ENCODE results near the gene UGT1A10.
"Not testable (repeated sequence)": the region's sequence is repeated elsewhere in the genome, so short reads cannot be mapped to it uniquely, and the experiment has no call there.

The UGT1A10 gene

GRCh38 chr2:233636306-233636705, at the start of gene UGT1A10:
Gene UGT1A10 (plus strand): TSS chr2:233636448. CDS start chr2:233636523, 75 bp downstream.
- not testable (repeated sequence) for DNase-seq

GRCh38 chr2:233588400-233588799, 47.8 kb upstream of the UGT1A10 start:
- DNase-seq: no peak

GRCh38 chr2:233592706-233593105, 43.5 kb upstream of the UGT1A10 start:
- DNase-seq: not testable (repeated sequence)

GRCh38 chr2:233593201-233593600, 43.0 kb upstream of the UGT1A10 start:
- no peak for DNase-seq

GRCh38 chr2:233597522-233597921, 38.7 kb upstream of the UGT1A10 start:
- no peak for DNase-seq

GRCh38 chr2:233598952-233599351, 37.3 kb upstream of the UGT1A10 start:
- DNase-seq: no peak

GRCh38 chr2:233600386-233600785, 35.9 kb upstream of the UGT1A10 start:
- no peak for DNase-seq

- no peak for DNase-seq
Measured at GRCh38 chr2:233602076-233602475, 34.2 kb upstream of the UGT1A10 start.

- no peak for DNase-seq
Measured at GRCh38 chr2:233603520-233603919, 32.7 kb upstream of the UGT1A10 start.

GRCh38 chr2:233604826-233605225, 31.4 kb upstream of the UGT1A10 start:
- no peak for DNase-seq

GRCh38 chr2:233605680-233606079, 30.6 kb upstream of the UGT1A10 start:
- no peak for DNase-seq

- no peak for DNase-seq
Measured at GRCh38 chr2:233611284-233611683, 25.0 kb upstream of the UGT1A10 start.

- DNase-seq: not testable (repeated sequence)
Measured at GRCh38 chr2:233617476-233617875, 18.8 kb upstream of the UGT1A10 start, which contains the start of gene UGT1A8. Gene UGT1A8 (plus strand): TSS chr2:233617633. CDS start chr2:233617708, 75 bp downstream.

- no peak for DNase-seq
Measured at GRCh38 chr2:233620204-233620603, 16.0 kb upstream of the UGT1A10 start.

GRCh38 chr2:233621863-233622262, 14.4 kb upstream of the UGT1A10 start:
- not testable (repeated sequence) for DNase-seq

- no peak for DNase-seq
Measured at GRCh38 chr2:233627331-233628025, 8.8 kb upstream of the UGT1A10 start.

GRCh38 chr2:233638836-233639235, 2.6 kb downstream of the UGT1A10 start:
- no peak for DNase-seq

- no peak for DNase-seq
Measured at GRCh38 chr2:233639860-233640259, 3.6 kb downstream of the UGT1A10 start.

GRCh38 chr2:233643128-233643527, 6.9 kb downstream of the UGT1A10 start:
- no peak for DNase-seq

- not testable (repeated sequence) for DNase-seq
Measured at GRCh38 chr2:233646033-233646432, 9.8 kb downstream of the UGT1A10 start.

- DNase-seq: no peak
Measured at GRCh38 chr2:233650981-233651380, 14.7 kb downstream of the UGT1A10 start.

GRCh38 chr2:233651430-233651829, 15.2 kb downstream of the UGT1A10 start:
- no peak for DNase-seq

- no peak for DNase-seq
Measured at GRCh38 chr2:233654501-233654900, 18.3 kb downstream of the UGT1A10 start.

- no peak for DNase-seq
Measured at GRCh38 chr2:233655043-233655442, 18.8 kb downstream of the UGT1A10 start.

GRCh38 chr2:233655943-233656342, 19.7 kb downstream of the UGT1A10 start:
- DNase-seq: not testable (repeated sequence)
